WI38 (cell line): Measurements from ENCODE around the gene BRIX1.

Experiments used
- H3K4me3 ChIP-seq: 2 replicates; pipeline ENCODE4 v1.5.1; 2011; ENCODE audit warnings: low read depth, mild to moderate bottlenecking, control low read depth, low read length
- CTCF ChIP-seq: IDR thresholded peaks from 2 replicates; pipeline ENCODE4 v1.5.1; 2012; ENCODE audit warnings: low read depth, mild to moderate bottlenecking, control low read depth, low read length

The BRIX1 gene

DNA sequence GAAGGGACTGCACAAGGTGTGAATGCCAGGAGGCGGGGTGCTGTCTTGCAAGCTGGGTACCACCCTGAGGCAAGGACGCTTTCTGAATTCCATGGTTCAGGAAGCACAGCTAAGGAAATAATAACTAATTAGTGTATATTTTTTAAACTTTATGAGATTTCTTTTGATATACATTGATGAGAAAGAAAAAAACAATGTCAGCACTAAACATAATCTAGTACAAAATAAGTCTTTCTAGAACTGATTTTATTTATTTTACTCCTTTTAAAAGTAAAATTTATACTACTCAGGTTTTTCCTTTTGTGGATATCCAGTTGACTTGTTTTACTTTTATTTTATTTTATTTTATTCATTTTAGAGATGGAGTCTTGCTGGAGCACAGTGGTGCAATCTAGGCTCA is 17.4 kb downstream of the BRIX1 start:
- no peak for TF ChIP-seq CTCF
- no peak overlapping the region for H3K4me3 ChIP-seq

GRCh38 chr5:34941936-34942335 is 26.4 kb downstream of the BRIX1 start:
- TF ChIP-seq CTCF = no peak

DNA sequence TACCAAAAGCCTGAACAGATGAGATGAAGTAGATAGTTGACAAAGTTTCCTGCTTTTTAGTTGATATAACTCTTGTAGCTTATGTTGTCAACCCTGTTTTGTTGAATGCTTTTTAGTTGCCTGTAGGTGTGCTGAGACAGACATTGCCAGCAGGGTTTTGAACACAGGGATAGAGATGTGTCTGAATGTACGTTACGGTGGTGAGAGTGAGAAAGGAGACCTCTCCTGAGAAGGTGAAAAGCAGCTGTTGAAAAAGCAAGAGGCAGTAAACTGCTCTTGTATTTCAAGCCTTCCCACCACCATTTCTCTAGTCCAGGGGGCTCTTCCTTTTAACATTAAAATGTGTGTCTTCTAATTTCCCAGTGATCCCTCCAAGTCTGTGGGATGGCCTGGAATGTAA is 28.5 kb downstream of the BRIX1 start:
- no peak overlapping the region for H3K4me3 ChIP-seq
- TF ChIP-seq CTCF = no peak

More at GRCh38 chr5:34941936-34942335, 26.4 kb downstream of the BRIX1 start:
- no peak overlapping the region for H3K4me3 ChIP-seq

- H3K4me3 ChIP-seq = no peak overlapping the region
- TF ChIP-seq CTCF = no peak
Observed at GRCh38 chr5:34944460-34945047, 29.0 kb downstream of the BRIX1 start.

- H3K4me3 ChIP-seq = no peak overlapping the region
- TF ChIP-seq CTCF = no peak
Observed at GRCh38 chr5:34957321-34957720, 41.8 kb downstream of the BRIX1 start.

DNA sequence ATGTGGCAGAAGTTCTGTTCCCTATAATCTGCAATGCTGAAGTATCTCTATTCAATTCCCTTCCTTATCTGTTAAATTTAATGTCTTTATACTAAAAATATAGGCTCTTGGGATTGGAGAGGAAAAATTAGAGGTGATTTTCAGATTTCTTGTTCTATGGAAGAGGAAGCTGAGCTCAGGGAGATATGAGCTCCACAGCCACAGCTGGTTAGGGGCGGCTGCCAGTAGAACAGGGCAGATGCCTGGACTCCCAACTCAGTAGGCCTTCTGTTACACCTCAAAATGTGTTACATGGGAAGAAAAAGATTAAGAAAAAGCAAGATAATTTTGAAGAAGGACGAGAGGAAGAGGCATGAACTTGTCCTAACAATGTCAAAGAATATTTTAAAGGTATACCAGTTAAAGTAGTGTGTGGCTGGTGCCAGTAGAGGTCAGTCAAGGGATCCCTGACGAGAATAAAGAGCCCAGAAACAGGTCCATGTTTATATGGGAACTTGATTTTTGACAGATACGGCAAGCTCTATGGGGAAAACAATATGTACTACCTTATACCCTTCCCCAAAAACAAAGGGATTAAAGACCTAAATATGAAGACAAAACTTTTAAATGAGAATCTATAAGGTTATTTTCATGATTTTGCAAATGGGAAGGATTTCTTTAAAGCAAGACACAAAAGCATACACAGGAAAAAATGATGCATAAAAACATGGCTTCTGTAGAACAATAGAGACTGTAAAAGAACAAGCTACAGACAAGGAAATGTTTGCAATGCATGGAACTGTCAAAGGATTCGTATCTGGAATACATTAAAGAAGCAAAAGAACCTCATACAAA is 42.6 kb downstream of the BRIX1 start:
- TF ChIP-seq CTCF = peak; percentile 65

GRCh38 chr5:34959323-34959722 is 43.8 kb downstream of the BRIX1 start:
- TF ChIP-seq CTCF = no peak
- H3K4me3 ChIP-seq = no peak overlapping the region

More for the DNA sequence above, 42.6 kb downstream of the BRIX1 start:
- H3K4me3 ChIP-seq = no peak overlapping the region
